Fibroblast of lung (primary cell): ENCODE measurements around the gene PLEKHG1. TPM values are rescaled to one million over a fixed set of nuclear protein-coding genes. Genes with fewer than 3 reads are reported as not detected.

Experiments used
- DNase-seq, 2 donors: peaks; one replicate each; pipeline versions ENCODE4 v3.0.0 to v3.0.0-alpha.2; 2010; ENCODE audit warnings: low read depth in 2 of 2
- H2AFZ ChIP-seq: 2 replicates; pipeline ENCODE4 v1.5.1; 2012; ENCODE audit warnings: low read length, control low read depth, inconsistent platforms
- H3K27ac ChIP-seq: 2 replicates; pipeline ENCODE4 v1.5.1; 2011; ENCODE audit warnings: low read length, control low read depth; ENCODE audit not compliant: insufficient read depth
- H3K27me3 ChIP-seq: 2 replicates; pipeline ENCODE4 v1.5.1; 2011; ENCODE audit warnings: mild to moderate bottlenecking, low read length; ENCODE audit not compliant: control insufficient read depth, insufficient read depth
- H3K36me3 ChIP-seq: 2 replicates; pipeline ENCODE4 v1.5.1; 2011; ENCODE audit warnings: low read length; ENCODE audit not compliant: control insufficient read depth, insufficient read depth
- H3K4me1 ChIP-seq: 2 replicates; pipeline ENCODE4 v1.5.1; 2011; ENCODE audit warnings: low read length; ENCODE audit not compliant: control insufficient read depth, insufficient read depth; ENCODE audit errors: extremely low read depth
- H3K4me2 ChIP-seq: 2 replicates; pipeline ENCODE4 v1.5.1; 2011; ENCODE audit warnings: low read length, control low read depth; ENCODE audit not compliant: insufficient read depth; ENCODE audit errors: extremely low read depth
- H3K4me3 ChIP-seq, 4 experiments: fragments of 200-600 bp in 1 of 4; sonication (generic) in 1 of 4; replicated peaks in 1 of 4; 2 replicates each; pipeline ENCODE4 v1.5.1; 2011 to 2016; ENCODE audit warnings: low read length in 4 of 4, low read depth in 3 of 4, mild to moderate bottlenecking in 3 of 4, control low read depth in 2 of 4, inconsistent platforms in 1 of 4, mixed read lengths in 1 of 4; ENCODE audit not compliant: insufficient read depth in 1 of 4; ENCODE audit errors: control extremely low read depth in 1 of 4
- H3K79me2 ChIP-seq: 2 replicates; pipeline ENCODE4 v1.5.1; 2012; ENCODE audit warnings: mild to moderate bottlenecking, low read length, inconsistent platforms; ENCODE audit not compliant: control insufficient read depth, insufficient read depth
- H3K9ac ChIP-seq: 2 replicates; pipeline ENCODE4 v1.5.1; 2011; ENCODE audit warnings: mild to moderate bottlenecking, low read length, control low read depth; ENCODE audit not compliant: insufficient read depth
- H3K9me3 ChIP-seq: 2 replicates; pipeline ENCODE4 v1.5.1; 2012; ENCODE audit warnings: low read depth, low read length; ENCODE audit not compliant: control insufficient read depth, insufficient read depth
- H4K20me1 ChIP-seq: 2 replicates; pipeline ENCODE4 v1.5.1; 2011; ENCODE audit warnings: low read length; ENCODE audit not compliant: control insufficient read depth, insufficient read depth; ENCODE audit errors: extremely low read depth
- EZH2 ChIP-seq: IDR thresholded peaks from 2 replicates; pipeline ENCODE4 v1.5.1; 2012; ENCODE audit warnings: low read length, control low read depth, mild to moderate bottlenecking; ENCODE audit errors: missing control alignments
- polyA plus RNA-seq, 2 donors: library from polyadenylated mRNA; depleted of rRNA in 1 of 2; stranded (reverse) in 1 of 2; unstranded in 1 of 2; fragments of >200 nt; gene quantifications; 2 replicates each; pipeline ENCODE4 v1.2.1, GENCODE V29; 2011 to 2012; ENCODE audit warnings: missing spikeins in 1 of 2
- total RNA-seq: library from RNA; depleted of rRNA; stranded (reverse); fragments of >200 nt; gene quantifications from 2 replicates; pipeline ENCODE4 v1.2.1, GENCODE V29; 2014
- TF ChIP-seq, protein P1 (sequence below), 2 donors: IDR thresholded peaks in 1 of 2; conservative IDR thresholded peaks in 1 of 2; 1 replicate in 1 of 2; 2 replicates in 1 of 2; pipeline ENCODE4 v1.5.1; 2011 to 2012; ENCODE audit warnings: low read length in 2 of 2, control low read depth in 1 of 2, inconsistent platforms in 1 of 2, low read depth in 1 of 2, mild to moderate bottlenecking in 1 of 2

Gene PLEKHG1
- total and polyA plus RNA-seq, 2 donors (not counting 1 experiment from before 2014, with no cell fraction given): 0.30 to 12.7 TPM

- Histone ChIP-seq H3K79me2 (no peaks in the 10 kb centered on the region), H3K9ac (no peak overlapping the region), H3K27me3 (no peaks in the 10 kb centered on the region), H3K36me3 (no peaks in the 10 kb centered on the region), H3K4me3 (no peak overlapping the region), H3K4me1 (no peaks in the 10 kb centered on the region), H2AFZ (no peak overlapping the region), H3K9me3 (no peaks in the 10 kb centered on the region), H3K27ac (no peak overlapping the region), H4K20me1 (no peaks in the 10 kb centered on the region), H3K4me2 (no peak overlapping the region)
- DNase-seq: no peak
- TF ChIP-seq, protein P1, sequence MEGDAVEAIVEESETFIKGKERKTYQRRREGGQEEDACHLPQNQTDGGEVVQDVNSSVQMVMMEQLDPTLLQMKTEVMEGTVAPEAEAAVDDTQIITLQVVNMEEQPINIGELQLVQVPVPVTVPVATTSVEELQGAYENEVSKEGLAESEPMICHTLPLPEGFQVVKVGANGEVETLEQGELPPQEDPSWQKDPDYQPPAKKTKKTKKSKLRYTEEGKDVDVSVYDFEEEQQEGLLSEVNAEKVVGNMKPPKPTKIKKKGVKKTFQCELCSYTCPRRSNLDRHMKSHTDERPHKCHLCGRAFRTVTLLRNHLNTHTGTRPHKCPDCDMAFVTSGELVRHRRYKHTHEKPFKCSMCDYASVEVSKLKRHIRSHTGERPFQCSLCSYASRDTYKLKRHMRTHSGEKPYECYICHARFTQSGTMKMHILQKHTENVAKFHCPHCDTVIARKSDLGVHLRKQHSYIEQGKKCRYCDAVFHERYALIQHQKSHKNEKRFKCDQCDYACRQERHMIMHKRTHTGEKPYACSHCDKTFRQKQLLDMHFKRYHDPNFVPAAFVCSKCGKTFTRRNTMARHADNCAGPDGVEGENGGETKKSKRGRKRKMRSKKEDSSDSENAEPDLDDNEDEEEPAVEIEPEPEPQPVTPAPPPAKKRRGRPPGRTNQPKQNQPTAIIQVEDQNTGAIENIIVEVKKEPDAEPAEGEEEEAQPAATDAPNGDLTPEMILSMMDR (conservative IDR thresholded peaks at IDR 0.05 in 1 of 2, IDR thresholded peaks at IDR 0.05 in 1 of 2; ENCODE audit: low read depth in 1 of 2, low read length in 2 of 2): no peak
- no peak for TF ChIP-seq EZH2
These were observed 20.6 kb downstream of the PLEKHG1 start for GRCh38 chr6:150620244-150620643.

GRCh38 chr6:150620763-150621162 lies 21.1 kb downstream of the PLEKHG1 start:
- H3K36me3 ChIP-seq: no peaks in the 10 kb centered on the region
- H3K9ac ChIP-seq: no peak overlapping the region
- H3K4me3 ChIP-seq: no peak overlapping the region
- H3K27me3 ChIP-seq: no peaks in the 10 kb centered on the region
- no peaks in the 10 kb centered on the region for H4K20me1 ChIP-seq
- no peaks in the 10 kb centered on the region for H3K79me2 ChIP-seq
- H3K4me2 ChIP-seq: no peak overlapping the region
- DNase-seq: no peak
- H3K27ac ChIP-seq: no peak overlapping the region
- no peaks in the 10 kb centered on the region for H3K4me1 ChIP-seq
- no peak overlapping the region for H2AFZ ChIP-seq
- no peaks in the 10 kb centered on the region for H3K9me3 ChIP-seq
- no peak for TF ChIP-seq EZH2
- TF ChIP-seq, protein P1 (conservative IDR thresholded peaks at IDR 0.05 in 1 of 2, IDR thresholded peaks at IDR 0.05 in 1 of 2; ENCODE audit: low read depth in 1 of 2, low read length in 2 of 2): no peak

DNA sequence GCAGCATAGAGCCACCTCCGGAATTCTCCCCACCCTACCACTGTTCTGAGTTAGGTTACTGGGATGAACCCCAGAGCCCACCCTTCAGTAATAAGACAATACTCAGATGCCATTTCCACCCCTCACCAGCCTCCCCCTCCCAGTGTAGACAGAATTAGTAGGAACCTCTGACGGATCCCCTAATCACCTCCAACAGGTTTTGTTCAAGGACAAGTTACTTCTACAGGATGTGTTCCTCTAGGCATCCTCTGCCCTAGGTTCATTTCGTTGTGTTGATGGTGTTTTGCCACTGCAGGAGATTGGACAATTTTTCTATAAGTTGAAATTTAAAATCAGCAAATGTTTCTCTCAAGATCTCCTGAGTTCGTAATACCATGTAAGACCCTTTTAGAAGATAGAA lies 22.8 kb downstream of the PLEKHG1 start:
- no peak for TF ChIP-seq EZH2
- TF ChIP-seq, protein P1 (conservative IDR thresholded peaks at IDR 0.05 in 1 of 2, IDR thresholded peaks at IDR 0.05 in 1 of 2; ENCODE audit: low read depth in 1 of 2, low read length in 2 of 2): no peak
- no peak for DNase-seq
- no peaks in the 10 kb centered on the region for H3K27me3 ChIP-seq

More for the DNA sequence above, 22.8 kb downstream of the PLEKHG1 start:
- Histone ChIP-seq H3K4me3 (no peak overlapping the region), H3K27ac (no peak overlapping the region), H3K9me3 (no peaks in the 10 kb centered on the region), H3K4me2 (no peak overlapping the region), H3K36me3 (no peaks in the 10 kb centered on the region), H4K20me1 (no peaks in the 10 kb centered on the region), H3K4me1 (no peaks in the 10 kb centered on the region), H2AFZ (no peak overlapping the region), H3K79me2 (no peaks in the 10 kb centered on the region), H3K9ac (no peak overlapping the region)
